T-helper 1 cell (primary cell): ENCODE data around the gene FOSL1.

ENCODE experiments used
- DNase-seq, 5 donors: peaks; one replicate each; pipeline ENCODE4 v3.0.0-alpha.2; 2012 to 2020

The FOSL1 gene

GRCh38 chr11:65919573-65920371 is 19.6 kb upstream of the FOSL1 start:
- DNase-seq, result peak in 3 of 5 donors; percentile 48 to 54 (median 54)

- peak; percentile 98 to 100 (median 99) for DNase-seq
Observed at GRCh38 chr11:65919141-65919572, 19.0 kb upstream of the FOSL1 start, which contains the start of gene DRAP1. Gene DRAP1 (plus strand): TSS chr11:65919426. CDS start chr11:65919502, 76 bp downstream.

- peak in 1 of 5 donors; percentile 46 for DNase-seq
Observed at GRCh38 chr11:65918211-65919140, 18.3 kb upstream of the FOSL1 start, which contains the start of gene C11orf68. Gene C11orf68 (minus strand): TSS chr11:65919062. CDS start chr11:65919031, 31 bp downstream.

- DNase-seq, result no peak
Observed at GRCh38 chr11:65917434-65918210, 17.4 kb upstream of the FOSL1 start.

GRCh38 chr11:65917077-65917433 is 16.9 kb upstream of the FOSL1 start:
- DNase-seq, result no peak

GRCh38 chr11:65916391-65916790 is 16.2 kb upstream of the FOSL1 start:
- DNase-seq, result no peak

GRCh38 chr11:65915821-65916251 is 15.6 kb upstream of the FOSL1 start:
- DNase-seq, result no peak

- DNase-seq, result no peak
Observed at GRCh38 chr11:65915101-65915820, 15.1 kb upstream of the FOSL1 start.

GRCh38 chr11:65912845-65913244 is 12.7 kb upstream of the FOSL1 start:
- no peak for DNase-seq

GRCh38 chr11:65911682-65912568 is 11.7 kb upstream of the FOSL1 start:
- no peak for DNase-seq

GRCh38 chr11:65907878-65908277 is 7.7 kb upstream of the FOSL1 start:
- no peak for DNase-seq

- no peak for DNase-seq
Observed at GRCh38 chr11:65906602-65907001, 6.4 kb upstream of the FOSL1 start.

GRCh38 chr11:65903715-65904114 is 3.5 kb upstream of the FOSL1 start:
- DNase-seq, result no peak

GRCh38 chr11:65903068-65903481 is 2.9 kb upstream of the FOSL1 start:
- DNase-seq, result no peak

- no peak for DNase-seq
Observed at GRCh38 chr11:65900899-65901180, 652 bp upstream of the FOSL1 start.

- DNase-seq, result peak in 2 of 5 donors; percentile 51 to 69
Observed at GRCh38 chr11:65899356-65900124, 648 bp downstream of the FOSL1 start.

- DNase-seq, result no peak
Observed at GRCh38 chr11:65898656-65899355, 1.4 kb downstream of the FOSL1 start.

- DNase-seq, result no peak
Observed at GRCh38 chr11:65897020-65897471, 3.1 kb downstream of the FOSL1 start.
